GM19193 (cell line): ENCODE data around the gene CHCHD6.

ENCODE experiments used
- POLR2A ChIP-seq: IDR thresholded peaks from 4 replicates; pipeline ENCODE4 v1.6.1; 2011; ENCODE audit not compliant: insufficient read depth, insufficient read length; ENCODE audit errors: extremely low read depth

CHCHD6 gene

GRCh38 chr3:126954141-126954842 lies 250.3 kb downstream of the CHCHD6 start:
- TF ChIP-seq POLR2A: no peak

- no peak for TF ChIP-seq POLR2A
These were observed 251.2 kb downstream of the CHCHD6 start for GRCh38 chr3:126955004-126955790.

GRCh38 chr3:126956361-126956760 lies 252.3 kb downstream of the CHCHD6 start:
- no peak for TF ChIP-seq POLR2A

- TF ChIP-seq POLR2A: no peak
These were observed 253.0 kb downstream of the CHCHD6 start for GRCh38 chr3:126956866-126957650.

GRCh38 chr3:126957776-126958637 lies 254.0 kb downstream of the CHCHD6 start:
- TF ChIP-seq POLR2A: no peak

- TF ChIP-seq POLR2A: no peak
These were observed 254.6 kb downstream of the CHCHD6 start for GRCh38 chr3:126958638-126959085.

- TF ChIP-seq POLR2A: no peak
These were observed 255.3 kb downstream of the CHCHD6 start for GRCh38 chr3:126959136-126959920.

GRCh38 chr3:126959921-126960603 lies 256.0 kb downstream of the CHCHD6 start:
- TF ChIP-seq POLR2A: no peak

GRCh38 chr3:126960604-126960995 lies 256.6 kb downstream of the CHCHD6 start:
- no peak for TF ChIP-seq POLR2A

- no peak for TF ChIP-seq POLR2A
These were observed 257.3 kb downstream of the CHCHD6 start for GRCh38 chr3:126961191-126961790.

GRCh38 chr3:126961791-126962461 lies 257.9 kb downstream of the CHCHD6 start:
- no peak for TF ChIP-seq POLR2A

GRCh38 chr3:126962756-126963155 lies 258.7 kb downstream of the CHCHD6 start:
- TF ChIP-seq POLR2A: no peak

GRCh38 chr3:126963261-126964190 lies 259.5 kb downstream of the CHCHD6 start:
- TF ChIP-seq POLR2A: no peak
